K562 treated with DMSO at 1 percent for 48 hours (cell line): ENCODE results near the gene GRK6. TPM values are rescaled to one million over a fixed set of nuclear protein-coding genes. Genes with fewer than 3 reads are reported as not detected.

Experiments used
- total RNA-seq: library from RNA; unstranded; fragments of 300-600 nt; gene quantifications from 2 replicates; pipeline ENCODE4 v1.2.3, GENCODE V29; 2022; ENCODE audit warnings: low replicate concordance; ENCODE audit errors: extremely low read depth

The GRK6 gene
- total RNA-seq: not detected in 2 replicates

DNA sequence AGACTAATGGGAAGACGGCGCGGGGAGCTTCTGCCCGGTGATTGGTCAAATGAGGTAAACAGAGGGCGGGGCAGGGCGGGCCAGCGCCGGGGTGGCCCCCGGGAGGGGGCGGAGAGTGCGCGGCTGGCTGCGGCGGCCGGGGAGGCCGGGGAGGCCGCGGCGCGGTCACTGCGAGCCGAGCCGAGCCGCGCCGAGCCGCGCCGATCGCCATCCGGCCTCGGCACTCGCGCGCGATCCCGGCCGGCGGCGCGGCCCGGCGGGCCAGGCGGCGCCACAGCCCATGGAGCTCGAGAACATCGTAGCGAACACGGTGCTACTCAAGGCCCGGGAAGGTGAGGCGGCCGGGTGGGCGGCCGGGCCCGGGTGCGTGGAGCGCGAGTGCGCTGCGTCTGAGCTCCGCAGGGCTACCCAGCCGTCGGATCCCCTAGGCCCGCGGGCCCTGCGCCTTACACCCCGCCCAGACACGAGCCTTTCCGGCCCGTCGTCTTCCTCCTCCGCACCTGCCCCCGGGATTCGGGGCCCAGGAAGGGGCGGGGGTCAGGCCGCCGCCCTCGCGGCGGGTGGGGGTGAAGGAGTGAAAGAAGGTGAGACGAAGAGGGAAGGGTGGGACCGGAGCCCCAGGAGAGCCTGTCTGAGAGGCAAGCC lies at the start of gene GRK6:
Gene GRK6 (plus strand): TSS at position 111 of the 645 bp plus-strand sequence. CDS start 170 bp downstream, at position 281.

DNA sequence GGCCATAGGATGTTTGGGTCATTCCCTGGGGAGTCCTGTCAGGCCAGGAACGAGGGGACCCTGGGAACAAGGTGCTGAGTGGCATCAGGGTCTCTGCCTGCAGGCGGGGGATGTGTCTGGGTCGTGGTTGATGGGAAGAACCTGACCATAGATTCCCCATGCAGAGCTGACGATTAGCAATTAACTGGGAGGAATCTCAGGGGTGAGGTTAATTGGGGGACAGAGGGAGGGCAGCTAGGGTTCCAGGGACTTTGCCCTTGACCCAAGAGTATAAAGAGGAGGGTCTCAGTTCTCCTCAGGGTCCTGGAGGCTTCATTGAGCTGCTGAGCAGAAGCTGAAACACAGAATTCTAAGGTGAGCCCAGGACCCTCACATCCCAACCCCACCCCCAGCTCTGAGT lies 42.3 kb upstream of the GRK6 start, which contains the start of gene SLC34A1:
Gene SLC34A1 (plus strand): TSS at position 301 of the 400 bp plus-strand sequence. CDS start 1,308 bp downstream, outside the sequence.

DNA sequence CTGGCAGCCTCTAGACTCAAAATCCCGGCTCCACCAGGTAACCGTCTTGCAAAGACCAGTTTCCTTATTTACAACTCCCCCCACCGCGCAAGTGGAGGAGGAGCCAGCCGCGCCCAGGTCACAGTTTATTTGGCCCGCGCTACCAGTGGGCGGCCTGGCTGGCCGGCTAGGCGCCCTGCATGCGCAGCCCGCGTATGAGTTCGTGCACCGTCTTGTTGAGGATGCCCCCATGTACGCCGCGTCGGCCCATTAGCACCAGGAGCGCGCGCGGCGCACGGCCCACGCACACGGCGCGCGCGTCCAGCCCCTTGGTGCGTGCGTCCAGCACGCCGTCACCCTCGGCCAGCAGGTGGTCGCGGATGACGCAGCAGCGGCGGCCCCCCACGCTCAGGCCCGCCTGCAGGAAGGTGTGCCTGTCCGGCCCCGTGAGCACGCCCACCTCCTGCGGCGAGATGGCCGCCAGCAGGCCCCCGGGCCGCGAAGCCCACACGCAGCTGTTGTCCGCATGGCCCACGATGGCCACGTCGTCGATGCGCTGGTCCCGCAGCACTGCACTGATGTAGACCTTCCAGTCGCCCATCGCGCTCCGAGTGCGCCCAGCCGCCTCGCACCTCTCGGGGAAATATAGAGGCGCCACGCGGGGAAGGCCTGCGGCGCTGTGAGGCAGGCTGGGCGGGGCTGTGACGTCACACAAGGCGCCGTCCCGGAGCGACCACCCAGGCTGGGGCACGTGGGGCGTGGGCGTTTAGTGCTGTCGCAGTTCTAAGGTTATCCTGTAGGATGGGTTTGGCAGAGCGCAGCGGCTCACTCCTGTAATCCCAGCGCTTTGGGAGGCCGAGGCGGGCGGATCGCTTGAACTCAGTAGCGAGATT lies 26.2 kb upstream of the GRK6 start, which contains the start of gene PFN3:
Gene PFN3 (minus strand): TSS at position 665 of the 872 bp plus-strand sequence. CDS start 85 bp downstream, at position 580.

DNA sequence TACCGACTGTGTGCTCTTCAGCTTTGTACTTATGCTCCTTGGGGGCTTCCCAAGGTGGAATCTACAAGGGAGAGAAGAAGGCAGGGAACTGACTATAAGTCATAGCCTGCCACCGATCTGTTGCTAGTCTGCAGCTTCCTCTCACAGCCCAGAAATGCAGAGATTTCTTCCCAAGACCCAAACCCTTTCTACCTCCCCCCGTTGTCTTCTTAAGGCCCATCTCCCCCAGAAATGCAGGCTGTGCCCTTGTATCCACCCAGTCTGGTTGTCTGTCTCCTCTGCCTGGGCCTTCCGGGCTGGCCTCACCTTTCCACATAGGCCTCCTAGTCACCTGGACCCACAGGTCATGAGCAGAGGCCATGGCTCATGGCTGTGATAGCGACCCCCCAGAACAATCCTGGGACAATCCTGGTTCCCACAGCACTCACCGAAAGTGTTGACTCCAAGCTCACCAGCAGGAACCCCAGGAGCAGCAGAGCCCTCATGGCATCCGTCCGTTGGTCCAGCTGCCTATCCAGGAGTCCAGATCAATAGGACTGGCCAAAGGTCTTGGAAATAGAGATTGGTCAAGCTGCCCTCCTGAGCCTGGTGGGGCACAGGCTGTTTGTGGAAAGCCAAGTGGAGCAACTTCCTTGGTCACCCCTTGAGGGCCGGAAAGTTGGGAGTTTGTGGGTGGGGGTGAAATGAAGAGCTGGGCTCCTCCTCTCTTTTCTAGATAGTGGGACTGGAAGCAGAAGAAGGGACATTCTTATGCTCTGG lies 17.3 kb upstream of the GRK6 start, which contains the start of gene F12:
Gene F12 (minus strand): TSS at position 522 of the 759 bp plus-strand sequence. CDS start 37 bp downstream, at position 485.

DNA sequence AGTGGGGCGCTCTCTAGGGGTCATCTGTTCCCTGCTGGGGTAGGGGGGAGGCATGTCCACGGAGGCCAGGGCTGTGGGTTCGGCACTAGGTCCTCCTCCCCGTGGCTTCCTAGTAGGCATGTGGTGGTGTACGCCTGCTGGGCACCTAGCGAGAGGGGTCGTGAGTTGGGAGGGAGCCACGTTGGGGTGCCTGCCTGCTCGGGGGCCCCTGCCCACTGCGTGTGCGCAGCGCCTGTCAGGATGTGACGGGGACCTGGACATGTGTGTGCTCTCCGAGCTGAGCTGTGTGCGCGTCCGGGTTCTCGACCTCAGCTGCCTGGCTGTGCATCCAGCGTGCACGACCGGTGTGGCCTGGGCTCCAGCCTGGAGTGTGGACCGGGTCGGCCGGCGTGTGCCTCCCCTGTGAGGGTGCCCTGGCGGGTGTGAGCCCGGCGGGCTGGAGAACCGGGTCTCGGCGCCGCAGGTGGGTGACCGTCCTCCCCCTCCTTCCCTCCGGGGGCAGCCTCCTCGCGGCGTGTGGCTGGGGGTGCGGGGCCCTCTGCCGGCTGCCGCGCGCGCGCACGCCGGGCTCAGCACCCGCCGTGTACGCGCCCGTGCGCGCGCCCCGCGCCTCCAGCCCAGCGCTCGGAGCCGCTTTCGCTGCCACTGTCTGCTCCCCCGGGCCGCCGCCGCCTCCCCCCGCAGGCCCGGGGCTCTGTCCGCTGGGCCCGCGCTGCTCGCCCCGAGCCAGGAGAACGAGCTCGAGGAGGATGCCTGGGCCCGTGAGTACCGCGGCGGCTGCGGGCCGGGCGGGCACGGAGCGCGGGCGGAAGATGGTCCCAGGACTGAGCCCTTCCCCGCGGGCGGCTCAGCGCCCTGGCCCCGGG lies 20.0 kb downstream of the GRK6 start, which contains the start of gene PRR7:
Gene PRR7 (plus strand): TSS at position 615 of the 866 bp plus-strand sequence. CDS start 8,254 bp downstream, outside the sequence.

DNA sequence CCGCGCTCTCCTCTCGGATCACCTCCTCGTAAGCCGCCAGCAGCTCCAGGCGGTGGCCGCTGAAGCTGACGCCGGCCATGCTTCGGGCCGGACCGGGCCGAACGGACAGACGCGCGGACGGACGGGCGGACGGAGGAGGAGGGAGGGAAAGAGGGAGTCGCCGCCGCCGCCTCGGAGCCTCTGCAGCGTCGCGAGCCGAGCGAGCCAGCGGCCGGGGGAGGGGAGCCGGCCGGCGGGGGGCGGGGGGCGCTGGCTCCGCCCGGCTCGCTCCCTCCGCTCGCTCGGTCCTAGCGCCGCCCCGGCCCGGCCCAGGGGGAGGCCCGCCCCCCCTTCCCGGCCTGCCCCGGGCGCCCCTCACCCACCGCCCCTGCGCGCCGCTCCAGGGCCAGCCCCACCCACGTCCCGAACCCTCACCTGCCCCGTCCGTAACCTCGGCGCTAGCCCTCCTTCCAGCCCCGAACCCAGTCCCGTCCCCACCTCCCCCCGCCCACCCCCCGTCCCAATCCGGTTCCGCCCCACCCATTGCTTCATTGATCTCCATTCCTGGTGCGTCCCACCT lies 47.0 kb downstream of the GRK6 start, which contains the start of gene DBN1:
Gene DBN1 (minus strand): TSS at position 192 of the 559 bp plus-strand sequence. CDS start 113 bp downstream, at position 79.

Other genes with a start within 250 kb of the GRK6 start
- not detected in 2 replicates for gene RAB24, start 123.0 kb upstream of the GRK6 start, total RNA-seq
- not detected in 2 replicates for gene PRELID1, start 122.9 kb upstream of the GRK6 start, total RNA-seq
- gene MXD3, start 114.8 kb upstream of the GRK6 start, total RNA-seq: not detected in 2 replicates
- gene LMAN2, start 75.0 kb upstream of the GRK6 start, total RNA-seq: 1,046 TPM in 1 of 2 replicates, not detected in the other
- not detected in 2 replicates for gene RGS14, start 68.8 kb upstream of the GRK6 start, total RNA-seq
- gene SLC34A1, start 42.2 kb upstream of the GRK6 start, total RNA-seq: not detected in 2 replicates
- gene PFN3, start 26.0 kb upstream of the GRK6 start, total RNA-seq: not detected in 2 replicates
- gene F12, start 17.1 kb upstream of the GRK6 start, total RNA-seq: not detected in 2 replicates
- not detected in 2 replicates for gene PRR7, start 20.1 kb downstream of the GRK6 start, total RNA-seq
- gene DBN1, start 47.0 kb downstream of the GRK6 start, total RNA-seq: not detected in 2 replicates
- not detected in 2 replicates for gene PDLIM7, start 70.9 kb downstream of the GRK6 start, total RNA-seq
- not detected in 2 replicates for gene DOK3, start 83.2 kb downstream of the GRK6 start, total RNA-seq
- not detected in 2 replicates for gene DDX41, start 90.3 kb downstream of the GRK6 start, total RNA-seq
- gene FAM193B, start 127.9 kb downstream of the GRK6 start, total RNA-seq: not detected in 2 replicates
- gene TMED9, start 165.5 kb downstream of the GRK6 start, total RNA-seq: 295 TPM in 1 of 2 replicates, not detected in the other
- gene B4GALT7, start 173.5 kb downstream of the GRK6 start, total RNA-seq: not detected in 2 replicates